IPS-NIHi11 (cell line): ENCODE data around the gene IL10RA.
"Not testable (repeated sequence)": the region's sequence is repeated elsewhere in the genome, so short reads cannot be mapped to it uniquely, and the experiment has no call there.

Source experiments
- DNase-seq: peaks from one replicate; pipeline ENCODE4 v3.0.0; 2012; ENCODE audit warnings: mixed read lengths, low spot score

The IL10RA gene

DNA sequence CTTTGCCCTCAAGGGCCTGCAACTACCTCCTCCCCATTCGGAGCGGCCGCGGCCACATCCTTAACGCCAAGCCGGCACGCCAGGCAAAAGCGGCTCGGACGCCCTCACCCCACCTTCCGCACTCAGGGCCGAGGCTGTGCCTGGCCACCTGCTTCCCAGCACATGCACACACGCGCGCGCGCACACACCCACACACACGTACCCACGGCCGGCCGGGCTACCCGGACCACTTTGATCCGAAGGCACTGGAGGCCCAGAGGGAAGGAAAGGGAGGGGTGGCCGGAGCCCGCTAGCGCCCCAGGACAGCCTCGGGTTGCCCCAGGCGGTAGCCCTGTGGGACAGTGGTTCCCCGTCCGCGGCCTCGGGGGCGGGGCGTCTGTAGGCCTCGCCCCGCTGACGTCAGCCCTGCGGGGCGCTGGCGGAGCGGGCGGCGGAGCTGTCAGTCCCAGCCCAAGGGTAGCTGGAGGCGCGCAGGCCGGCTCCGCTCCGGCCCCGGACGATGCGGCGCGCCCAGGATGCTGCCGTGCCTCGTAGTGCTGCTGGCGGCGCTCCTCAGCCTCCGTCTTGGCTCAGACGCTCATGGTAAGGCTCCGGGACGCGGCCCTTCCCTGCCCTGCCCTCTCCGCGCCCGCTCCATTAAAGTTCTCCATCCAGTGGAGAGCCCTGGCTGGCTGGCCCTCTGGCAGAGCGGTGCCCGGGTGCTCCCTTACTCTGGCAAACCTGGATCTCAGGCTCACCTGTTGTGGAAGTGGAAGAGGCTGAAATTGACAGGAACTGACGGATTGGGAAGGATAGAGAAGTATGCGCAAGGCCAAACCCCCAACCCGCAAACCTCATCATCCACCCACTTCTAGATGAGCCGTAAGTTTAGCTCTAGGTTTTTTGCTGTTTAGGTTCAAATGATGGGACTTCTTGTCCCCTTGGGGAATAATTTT lies at the start of gene IL10RA:
TSS of gene IL10RA (plus strand) at position 442 of the 935 bp plus-strand sequence. CDS start at position 516, 74 bp downstream.
- peak; percentile 99 for DNase-seq

DNA sequence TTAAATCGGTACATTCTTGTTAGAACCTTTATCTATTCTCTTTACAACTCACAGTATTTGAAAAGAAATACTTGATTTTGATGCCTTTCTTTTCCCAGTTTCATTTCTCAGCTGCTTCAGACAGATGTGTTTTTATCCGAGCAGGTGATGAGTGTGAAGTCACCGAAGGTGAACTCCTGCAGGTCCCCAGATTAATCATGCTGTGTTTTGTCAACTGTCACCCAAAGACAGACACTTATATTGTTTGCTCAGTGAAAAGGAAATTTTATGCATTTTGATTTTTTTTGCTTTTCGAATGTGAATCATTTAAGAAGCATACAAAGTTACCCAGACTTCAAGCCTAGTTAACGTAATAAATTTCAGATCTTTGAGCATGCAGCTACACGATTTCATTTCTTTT lies 49.2 kb upstream of the IL10RA start:
- DNase-seq = no peak

DNA sequence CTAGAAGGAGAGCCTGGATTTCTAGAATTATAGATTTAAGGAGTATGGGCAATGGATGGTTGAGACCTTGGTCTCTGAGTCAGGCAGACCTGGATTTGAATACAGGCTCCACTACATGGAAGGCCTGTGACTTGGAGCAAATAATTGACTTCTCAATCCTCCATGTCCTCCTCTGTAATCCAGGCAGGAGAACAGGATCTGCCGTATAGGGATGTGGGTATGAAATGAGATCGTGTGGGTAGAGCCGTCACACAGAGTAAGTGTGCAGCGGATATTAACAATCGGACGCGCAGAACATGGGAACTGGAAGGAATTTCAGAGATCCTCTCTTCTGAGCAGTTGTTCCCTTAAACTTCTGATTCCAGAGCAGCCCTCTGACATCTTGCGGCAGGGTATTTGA lies 45.5 kb upstream of the IL10RA start:
- no peak for DNase-seq

- DNase-seq = no peak
These were observed 45.0 kb upstream of the IL10RA start for GRCh38 chr11:117941163-117941707.

DNA sequence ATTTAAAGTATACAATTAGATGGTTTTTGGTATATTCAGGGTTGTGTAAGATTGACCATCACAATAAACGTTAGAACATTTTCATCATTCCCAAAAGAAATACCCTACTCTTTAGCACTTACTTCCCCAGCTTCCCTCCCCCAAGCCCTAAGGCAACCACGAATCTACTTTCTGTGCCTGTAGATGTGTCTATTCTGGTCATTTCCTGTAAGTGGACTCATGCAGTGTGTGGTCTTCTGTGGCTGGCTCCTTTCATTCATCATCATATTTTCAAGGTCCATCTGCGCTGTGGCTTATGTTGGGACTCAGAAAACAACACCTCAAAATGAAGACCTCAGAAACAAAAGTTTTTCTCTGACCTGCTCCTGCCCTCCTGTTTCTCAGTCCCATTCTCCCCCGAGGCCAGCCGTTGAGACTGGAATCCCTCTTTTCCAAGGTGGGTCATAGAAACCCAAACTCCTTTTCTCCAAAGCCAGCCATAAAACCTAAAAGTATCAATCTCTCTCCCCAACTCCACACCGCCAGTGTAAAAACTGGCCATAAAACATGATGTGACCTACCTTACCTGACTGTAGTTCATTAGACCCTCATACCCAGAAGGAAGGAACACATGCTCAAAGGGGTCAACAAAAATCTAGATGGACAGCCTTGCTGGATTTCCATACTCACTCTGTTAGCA lies 44.1 kb upstream of the IL10RA start:
- no peak for DNase-seq

DNA sequence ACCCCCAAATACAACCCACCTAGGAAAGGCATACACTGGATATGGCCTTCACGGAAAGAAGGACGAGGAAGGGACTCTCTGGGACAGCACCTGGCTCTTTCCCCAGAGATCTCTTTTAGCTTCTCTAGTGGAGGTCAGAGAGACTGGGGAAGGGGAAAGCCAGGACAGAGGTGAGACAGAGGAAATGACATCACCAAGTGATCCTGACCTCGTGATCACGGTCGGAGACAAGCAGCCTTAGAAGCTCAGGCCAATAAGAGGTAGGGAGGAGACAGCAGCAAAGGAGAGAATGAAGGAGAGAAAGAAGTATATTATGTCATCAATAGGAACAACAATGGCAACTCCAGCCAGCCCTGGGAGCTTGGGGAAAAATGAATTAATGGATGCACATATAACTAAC lies 41.6 kb upstream of the IL10RA start:
- DNase-seq = no peak

DNA sequence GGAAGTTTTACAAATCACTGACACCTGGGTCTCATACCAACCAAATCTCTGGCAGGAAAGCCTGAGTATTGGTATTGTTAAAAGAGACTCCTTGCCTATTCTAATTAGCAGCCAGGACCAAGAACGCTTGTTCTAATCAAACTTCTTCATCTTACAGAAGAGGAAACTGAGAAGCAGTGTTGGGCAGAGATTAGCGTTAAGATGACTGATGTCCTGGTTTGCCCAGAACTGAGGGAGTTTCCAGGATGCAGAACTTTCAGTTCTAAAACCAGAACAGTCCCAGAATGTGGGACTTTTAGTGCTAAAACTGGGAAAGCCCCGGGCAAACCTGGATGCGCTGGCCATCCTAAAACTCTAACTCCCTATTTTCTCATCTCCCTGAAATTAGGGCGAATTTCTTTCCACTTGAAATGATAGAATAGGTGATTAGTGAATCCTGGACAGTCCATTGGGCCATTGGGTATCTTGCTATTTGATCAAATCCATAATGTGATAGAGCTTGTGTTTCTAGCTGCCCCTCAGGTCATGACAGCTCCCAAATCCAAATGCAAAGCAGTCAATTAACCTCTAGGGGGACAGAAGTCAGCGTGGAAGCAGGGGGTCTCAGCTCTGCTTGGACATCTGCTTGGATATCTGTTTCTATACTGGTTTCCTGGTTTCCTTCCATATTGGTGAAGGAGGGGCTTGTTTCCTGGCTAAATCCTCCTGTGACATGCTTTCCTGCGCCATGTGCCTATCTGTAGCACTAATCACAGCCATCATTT lies 41.0 kb upstream of the IL10RA start:
- DNase-seq = no peak

DNA sequence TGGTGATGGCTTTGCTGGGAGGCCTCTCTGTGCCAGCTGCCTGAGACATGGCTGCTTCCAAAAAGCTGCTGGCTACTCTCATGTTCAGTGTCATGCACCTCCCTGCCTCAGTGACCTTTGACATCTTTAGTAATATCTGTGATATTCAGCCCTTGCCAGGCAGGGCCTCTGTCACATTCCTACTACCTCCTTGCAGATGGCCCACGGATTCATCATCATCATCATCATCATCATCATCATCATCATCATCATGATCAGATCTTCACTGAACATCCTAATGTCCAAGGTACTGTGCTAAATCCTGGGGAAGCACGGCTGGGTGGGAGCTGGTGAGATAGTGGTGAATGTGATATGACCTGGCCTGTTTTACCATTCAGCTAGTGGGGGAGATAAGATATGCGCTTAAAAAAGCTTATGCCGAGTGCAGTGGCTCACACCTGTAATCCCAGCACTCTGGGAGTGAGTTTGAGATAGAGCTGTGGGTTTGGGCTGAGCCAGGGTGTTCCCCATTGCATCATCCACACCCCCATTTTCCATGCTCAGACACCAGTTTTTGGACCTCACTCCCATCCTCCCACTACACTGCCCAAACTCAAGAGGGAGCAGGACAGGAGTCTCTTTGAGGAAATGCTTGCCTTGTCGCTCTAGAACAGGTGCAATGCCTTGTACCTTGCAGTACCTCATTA lies 39.9 kb upstream of the IL10RA start:
- DNase-seq = no peak

DNA sequence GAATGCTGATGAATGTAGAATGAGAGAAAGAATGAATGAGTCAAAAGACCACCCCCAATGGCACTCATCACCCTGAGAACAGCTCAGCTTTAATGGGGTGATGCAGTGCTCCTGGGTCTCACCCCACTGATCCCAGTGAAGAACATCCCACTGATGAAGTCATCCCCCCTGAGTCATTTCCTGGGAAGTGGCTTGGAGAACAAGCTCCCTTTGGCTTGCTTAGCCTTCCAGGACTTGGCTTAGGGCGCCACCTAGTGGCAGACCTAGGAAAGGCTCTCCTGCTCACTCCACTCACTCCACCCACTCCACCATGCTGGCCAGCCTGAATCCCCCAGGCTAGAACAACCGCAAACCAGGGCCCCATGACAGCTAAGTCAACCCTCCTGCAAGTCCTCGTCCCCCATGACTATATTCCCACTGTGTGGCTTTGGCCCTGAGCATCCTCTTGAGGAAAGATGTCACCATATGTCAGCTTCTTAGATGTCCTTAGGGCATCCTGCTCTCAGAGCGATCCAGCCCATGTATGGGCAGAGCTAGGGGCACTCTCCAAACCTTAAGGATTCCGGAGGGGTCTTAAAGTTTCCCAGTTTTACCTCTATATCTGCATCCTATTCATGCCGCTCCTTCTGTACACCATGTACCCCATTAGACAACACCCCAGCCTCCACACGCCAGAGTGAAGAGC lies 39.2 kb upstream of the IL10RA start:
- peak; percentile 91 for DNase-seq

DNA sequence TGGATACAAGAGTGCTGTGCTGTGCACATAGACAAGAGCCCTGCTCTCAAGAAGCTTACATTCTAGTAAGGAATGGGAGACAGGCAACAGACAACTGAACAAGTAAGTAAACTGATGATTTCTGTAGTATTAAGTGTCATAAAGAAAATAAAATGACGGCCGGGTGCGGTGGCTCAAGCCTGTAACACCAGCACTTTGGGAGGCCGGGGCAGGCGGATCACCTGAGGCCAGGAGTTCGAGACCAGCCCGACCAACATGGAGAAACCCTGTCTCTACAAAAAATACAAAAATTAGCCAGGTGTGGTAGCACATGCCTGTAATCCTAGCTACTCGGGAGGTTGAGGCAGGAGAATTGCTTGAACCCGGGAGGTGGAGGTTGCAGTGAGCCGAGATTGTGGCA lies 38.4 kb upstream of the IL10RA start:
- DNase-seq = not testable (repeated sequence)

DNA sequence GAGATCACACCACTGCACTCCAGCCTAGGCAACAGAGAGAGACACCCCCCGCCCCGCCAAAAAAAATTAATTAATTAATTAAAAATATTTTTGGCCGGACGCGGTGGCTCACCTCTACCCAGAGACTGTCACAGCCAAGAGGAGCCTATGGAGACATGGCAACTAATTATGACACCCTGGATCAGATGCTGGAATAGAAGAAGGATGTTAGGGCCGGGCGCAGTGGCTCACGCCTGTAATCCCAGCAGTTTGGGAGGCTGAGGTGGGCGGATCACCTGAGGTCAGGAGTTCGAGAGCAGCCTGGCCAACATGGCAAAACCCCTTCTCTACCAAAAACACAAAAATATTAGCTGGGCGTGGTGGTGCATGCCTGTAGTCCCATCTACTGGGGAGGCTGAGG lies 37.7 kb upstream of the IL10RA start:
- not testable (repeated sequence) for DNase-seq

GRCh38 chr11:117949062-117949461 lies 37.1 kb upstream of the IL10RA start:
- no peak for DNase-seq

- no peak for DNase-seq
These were observed 35.9 kb upstream of the IL10RA start for GRCh38 chr11:117950301-117950700.

- DNase-seq = no peak
These were observed 34.9 kb upstream of the IL10RA start for GRCh38 chr11:117950993-117951961.

GRCh38 chr11:117953024-117953671 lies 33.0 kb upstream of the IL10RA start:
- no peak for DNase-seq

DNA sequence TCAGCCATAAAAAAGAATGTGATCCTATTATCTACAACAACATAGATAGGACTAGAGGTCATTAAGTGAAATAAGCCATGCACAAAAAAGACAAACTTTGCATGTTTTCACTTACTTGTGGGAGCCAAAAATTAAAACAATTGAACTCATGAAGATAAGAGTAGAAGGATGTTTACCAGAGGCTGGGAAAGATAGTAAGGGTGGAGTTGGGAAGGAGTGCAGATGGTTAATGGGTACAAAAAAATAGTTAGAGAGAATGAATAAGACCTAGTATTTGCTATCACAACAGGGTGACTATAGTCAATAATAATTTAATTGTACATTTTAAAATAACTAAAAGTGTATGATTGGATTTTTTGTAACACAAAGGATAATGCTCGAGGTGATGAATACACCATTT lies 27.2 kb upstream of the IL10RA start:
- no peak for DNase-seq

- no peak for DNase-seq
These were observed 26.6 kb upstream of the IL10RA start for GRCh38 chr11:117959438-117960149.

DNA sequence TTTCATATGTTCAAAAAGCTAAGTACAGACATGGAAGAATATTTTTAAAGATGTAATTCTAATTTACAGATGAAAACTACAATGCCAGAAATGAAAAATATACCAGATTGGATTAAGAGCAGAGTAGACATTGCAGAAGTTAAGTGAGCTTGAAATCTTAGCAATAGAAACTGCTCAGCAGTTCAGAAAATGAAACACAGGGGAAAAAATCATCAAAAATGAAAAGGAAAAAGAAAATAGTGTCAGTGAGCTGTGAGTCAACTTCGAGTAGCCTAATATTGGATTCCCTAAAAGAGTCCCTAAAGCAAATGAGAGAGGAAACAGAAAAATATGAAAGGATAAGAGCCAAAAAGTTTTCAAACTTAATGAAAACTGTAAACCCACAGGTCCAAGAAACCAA lies 25.8 kb upstream of the IL10RA start:
- no peak for DNase-seq

DNA sequence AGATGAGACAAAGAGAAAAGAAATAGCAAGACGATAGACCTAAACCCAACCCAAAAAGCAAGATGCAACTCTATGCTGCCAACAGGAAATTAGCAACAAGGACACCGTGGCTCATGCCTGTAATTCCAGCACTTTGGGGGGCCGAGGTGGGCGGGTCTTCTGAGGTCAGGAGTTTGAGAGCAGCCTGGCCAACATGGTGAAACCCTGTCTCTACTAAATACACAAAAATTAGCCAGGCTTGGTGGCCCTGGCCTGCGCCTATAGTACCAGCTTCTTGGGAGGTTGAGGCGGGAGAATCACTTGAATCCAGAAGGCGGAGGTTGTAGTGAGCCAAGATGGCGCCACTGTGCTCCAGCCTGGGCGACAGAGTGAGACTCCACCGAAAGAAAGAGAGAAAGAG lies 24.3 kb upstream of the IL10RA start:
- no peak for DNase-seq
